OCI-LY3 (cell line): ENCODE measurements around the gene APOBEC3B.
"Not testable (repeated sequence)": the region's sequence is repeated elsewhere in the genome, so short reads cannot be mapped to it uniquely, and the experiment has no call there.

Experiments
- H2AFZ ChIP-seq: fragments of 200-600, 300-600 bp; shearing (Covaris generic); 2 replicates; pipeline ENCODE4 v1.6.0; 2014; ENCODE audit warnings: antibody characterized with exemption, low read depth, low read length
- H3K27ac ChIP-seq: fragments of 200-600, 300-600 bp; sonication (generic); 2 replicates; pipeline ENCODE4 v1.5.1; 2014; ENCODE audit warnings: mild to moderate bottlenecking, low read length, moderate library complexity, mixed read lengths
- H3K27me3 ChIP-seq: fragments of 200-600, 300-600 bp; sonication (generic); 2 replicates; pipeline ENCODE4 v1.6.1; 2014; ENCODE audit warnings: low read depth, low read length, mixed read lengths
- H3K36me3 ChIP-seq: fragments of 200-600, 300-600 bp; sonication (generic); replicated peaks from 2 replicates; pipeline ENCODE3; 2014; ENCODE audit warnings: low read depth, low read length, mixed read lengths
- H3K4me1 ChIP-seq: fragments of 300-600, 200-600 bp; sonication (generic); 2 replicates; pipeline ENCODE4 v1.6.1; 2014; ENCODE audit warnings: low read length, mixed read lengths
- H3K4me2 ChIP-seq: fragments of 200-600, 300-600 bp; sonication (generic); 2 replicates; pipeline ENCODE4 v1.6.1; 2014; ENCODE audit warnings: low read length, mixed read lengths
- H3K4me3 ChIP-seq: fragments of 300-600, 200-600 bp; sonication (generic); 2 replicates; pipeline ENCODE4 v1.5.1; 2014; ENCODE audit warnings: antibody characterized with exemption, mild to moderate bottlenecking, low read length, moderate library complexity
- H3K79me2 ChIP-seq: fragments of 300-600, 200-600 bp; shearing (Covaris generic); 2 replicates; pipeline ENCODE4 v1.6.1; 2014; ENCODE audit warnings: mild to moderate bottlenecking, low read length, mixed read lengths
- H3K9ac ChIP-seq: fragments of 300-600, 200-600 bp; shearing (Covaris generic); 2 replicates; pipeline ENCODE4 v1.6.0; 2014; ENCODE audit warnings: mild to moderate bottlenecking, low read length, moderate library complexity
- H3K9me3 ChIP-seq: fragments of 200-600, 300-600 bp; shearing (Covaris generic); 2 replicates; pipeline ENCODE4 v1.6.1; 2014; ENCODE audit warnings: low read length, mixed read lengths; ENCODE audit not compliant: insufficient read depth
- H4K20me1 ChIP-seq: fragments of 200-600, 300-600 bp; sonication (generic); 2 replicates; pipeline ENCODE4 v1.6.1; 2016; ENCODE audit warnings: low read length, mixed read lengths; ENCODE audit not compliant: insufficient read depth
- EZH2phosphoT487 ChIP-seq: fragments of 200-600 bp; shearing (Covaris generic); IDR thresholded peaks from 2 replicates; pipeline ENCODE4 v1.6.1; 2018; ENCODE audit warnings: antibody characterized with exemption, mixed run types, low read depth
- TF ChIP-seq, protein P1 (sequence below): fragments of 200-600, 300-600 bp; sonication (generic); IDR thresholded peaks from 2 replicates; pipeline ENCODE4 v1.5.1; 2014; ENCODE audit warnings: antibody characterized with exemption, low read length, low read depth

Gene APOBEC3B

DNA sequence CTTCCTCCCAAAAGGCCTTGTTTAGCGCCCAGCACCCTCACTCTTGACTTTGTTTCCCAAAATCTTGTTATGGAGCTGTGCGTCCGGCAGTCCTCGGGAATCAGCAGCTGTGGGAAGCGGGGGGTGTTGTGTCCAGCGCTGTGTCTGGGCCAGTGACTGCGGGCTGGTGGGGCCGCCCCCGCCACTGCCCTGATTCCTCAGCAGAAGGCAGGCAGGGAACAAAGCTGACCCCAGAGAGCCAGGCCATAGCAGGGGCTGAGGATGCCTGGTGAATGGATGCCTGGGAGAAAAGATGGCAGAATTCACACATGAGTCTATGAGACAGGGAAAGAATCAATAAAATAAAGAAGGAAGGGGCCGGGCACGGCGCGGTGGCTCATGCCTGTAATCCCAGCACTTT, 34.4 kb downstream of the APOBEC3B start:
- H3K4me1 ChIP-seq = peaks cover 19% of the 10 kb centered on the region
- no peak overlapping the region for H3K27ac ChIP-seq
- no peak overlapping the region for H3K9ac ChIP-seq
- no peaks in the 10 kb centered on the region for H4K20me1 ChIP-seq
- no peaks in the 10 kb centered on the region for H3K36me3 ChIP-seq
- H2AFZ ChIP-seq = no peak overlapping the region
- TF ChIP-seq, protein P1, sequence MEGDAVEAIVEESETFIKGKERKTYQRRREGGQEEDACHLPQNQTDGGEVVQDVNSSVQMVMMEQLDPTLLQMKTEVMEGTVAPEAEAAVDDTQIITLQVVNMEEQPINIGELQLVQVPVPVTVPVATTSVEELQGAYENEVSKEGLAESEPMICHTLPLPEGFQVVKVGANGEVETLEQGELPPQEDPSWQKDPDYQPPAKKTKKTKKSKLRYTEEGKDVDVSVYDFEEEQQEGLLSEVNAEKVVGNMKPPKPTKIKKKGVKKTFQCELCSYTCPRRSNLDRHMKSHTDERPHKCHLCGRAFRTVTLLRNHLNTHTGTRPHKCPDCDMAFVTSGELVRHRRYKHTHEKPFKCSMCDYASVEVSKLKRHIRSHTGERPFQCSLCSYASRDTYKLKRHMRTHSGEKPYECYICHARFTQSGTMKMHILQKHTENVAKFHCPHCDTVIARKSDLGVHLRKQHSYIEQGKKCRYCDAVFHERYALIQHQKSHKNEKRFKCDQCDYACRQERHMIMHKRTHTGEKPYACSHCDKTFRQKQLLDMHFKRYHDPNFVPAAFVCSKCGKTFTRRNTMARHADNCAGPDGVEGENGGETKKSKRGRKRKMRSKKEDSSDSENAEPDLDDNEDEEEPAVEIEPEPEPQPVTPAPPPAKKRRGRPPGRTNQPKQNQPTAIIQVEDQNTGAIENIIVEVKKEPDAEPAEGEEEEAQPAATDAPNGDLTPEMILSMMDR = no peak
- no peak for TF ChIP-seq EZH2phosphoT487
- peaks cover 5% of the 10 kb centered on the region; the same call in 1 of the 2 replicates for H3K79me2 ChIP-seq
- H3K27me3 ChIP-seq = no peaks in the 10 kb centered on the region
- no peak overlapping the region for H3K4me3 ChIP-seq
- no peaks in the 10 kb centered on the region for H3K9me3 ChIP-seq
- no peak overlapping the region for H3K4me2 ChIP-seq

DNA sequence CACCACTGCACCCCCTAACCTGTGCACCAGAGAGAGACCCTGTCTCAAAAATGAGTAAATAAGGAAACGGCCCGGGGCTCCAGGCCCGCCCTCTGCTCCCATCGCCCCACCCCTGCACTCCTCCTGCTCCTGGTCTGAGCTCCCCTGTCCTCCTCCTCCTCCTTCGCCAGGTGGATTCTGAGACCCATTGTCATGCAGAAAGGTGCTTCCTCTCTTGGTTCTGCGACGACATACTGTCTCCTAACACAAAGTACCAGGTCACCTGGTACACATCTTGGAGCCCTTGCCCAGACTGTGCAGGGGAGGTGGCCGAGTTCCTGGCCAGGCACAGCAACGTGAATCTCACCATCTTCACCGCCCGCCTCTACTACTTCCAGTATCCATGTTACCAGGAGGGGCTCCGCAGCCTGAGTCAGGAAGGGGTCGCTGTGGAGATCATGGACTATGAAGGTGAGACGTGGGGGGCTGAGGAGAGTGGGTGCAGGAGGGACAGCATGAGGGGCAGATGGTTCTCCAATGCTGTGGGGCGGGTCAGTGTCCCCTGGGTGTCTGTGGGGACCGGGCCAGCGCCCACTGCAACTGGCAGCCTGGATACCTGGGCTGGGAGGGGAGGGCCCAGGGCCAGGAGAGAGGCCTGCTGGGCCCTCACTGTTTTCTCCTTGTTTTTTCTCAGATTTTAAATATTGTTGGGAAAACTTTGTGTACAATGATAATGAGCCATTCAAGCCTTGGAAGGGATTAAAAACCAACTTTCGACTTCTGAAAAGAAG, 35.6 kb downstream of the APOBEC3B start:
- no peaks in the 10 kb centered on the region for H4K20me1 ChIP-seq
- no peaks in the 10 kb centered on the region for H3K9me3 ChIP-seq
- H3K4me2 ChIP-seq = no peak overlapping the region
- no peaks in the 10 kb centered on the region for H3K27me3 ChIP-seq
- H3K4me1 ChIP-seq = peaks cover 22% of the 10 kb centered on the region
- no peak overlapping the region for H3K9ac ChIP-seq
- no peak overlapping the region for H3K4me3 ChIP-seq
- no peak overlapping the region for H3K27ac ChIP-seq
- H3K79me2 ChIP-seq = peaks cover 5% of the 10 kb centered on the region; the same call in 1 of the 2 replicates
- no peaks in the 10 kb centered on the region for H3K36me3 ChIP-seq
- H2AFZ ChIP-seq = no peak overlapping the region
- no peak for TF ChIP-seq EZH2phosphoT487
- TF ChIP-seq, protein P1 = no peak

DNA sequence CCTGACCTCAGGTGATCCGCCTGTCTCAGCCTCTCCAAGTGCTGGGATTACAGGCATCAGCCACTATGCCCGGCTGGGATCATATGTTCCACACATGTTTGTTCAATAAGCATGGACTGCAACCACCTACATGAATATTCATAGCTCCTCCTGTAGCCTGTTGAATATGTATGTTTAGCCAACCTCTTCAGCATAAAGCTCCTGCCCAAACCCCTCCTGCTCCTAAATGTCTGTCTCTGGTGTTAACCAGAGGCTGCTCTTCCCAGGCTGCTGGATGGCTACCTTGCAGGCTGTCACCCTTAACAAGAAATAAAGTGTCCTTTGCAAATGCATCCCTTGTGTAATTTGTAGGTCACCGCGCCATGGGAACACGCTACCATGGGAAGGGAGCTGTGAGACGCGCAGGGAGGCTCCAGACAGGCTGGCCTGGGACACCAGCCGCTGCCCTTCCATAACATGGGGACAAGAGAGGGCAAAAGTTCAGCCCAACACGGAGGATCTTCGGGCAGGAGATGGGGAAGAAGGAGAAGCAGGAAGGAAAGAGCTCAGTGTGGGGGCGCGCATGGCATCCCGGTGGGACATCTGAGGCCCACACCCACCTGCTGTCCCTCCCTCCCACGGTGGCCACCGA, 38.0 kb downstream of the APOBEC3B start:
- not testable (repeated sequence) for H3K27me3 ChIP-seq, H3K27ac ChIP-seq, H3K4me2 ChIP-seq, H3K36me3 ChIP-seq, H3K4me3 ChIP-seq, H2AFZ ChIP-seq, H3K9me3 ChIP-seq, H3K9ac ChIP-seq, H4K20me1 ChIP-seq, H3K79me2 ChIP-seq
- peaks cover 13% of the 10 kb centered on the region for H3K4me1 ChIP-seq

DNA sequence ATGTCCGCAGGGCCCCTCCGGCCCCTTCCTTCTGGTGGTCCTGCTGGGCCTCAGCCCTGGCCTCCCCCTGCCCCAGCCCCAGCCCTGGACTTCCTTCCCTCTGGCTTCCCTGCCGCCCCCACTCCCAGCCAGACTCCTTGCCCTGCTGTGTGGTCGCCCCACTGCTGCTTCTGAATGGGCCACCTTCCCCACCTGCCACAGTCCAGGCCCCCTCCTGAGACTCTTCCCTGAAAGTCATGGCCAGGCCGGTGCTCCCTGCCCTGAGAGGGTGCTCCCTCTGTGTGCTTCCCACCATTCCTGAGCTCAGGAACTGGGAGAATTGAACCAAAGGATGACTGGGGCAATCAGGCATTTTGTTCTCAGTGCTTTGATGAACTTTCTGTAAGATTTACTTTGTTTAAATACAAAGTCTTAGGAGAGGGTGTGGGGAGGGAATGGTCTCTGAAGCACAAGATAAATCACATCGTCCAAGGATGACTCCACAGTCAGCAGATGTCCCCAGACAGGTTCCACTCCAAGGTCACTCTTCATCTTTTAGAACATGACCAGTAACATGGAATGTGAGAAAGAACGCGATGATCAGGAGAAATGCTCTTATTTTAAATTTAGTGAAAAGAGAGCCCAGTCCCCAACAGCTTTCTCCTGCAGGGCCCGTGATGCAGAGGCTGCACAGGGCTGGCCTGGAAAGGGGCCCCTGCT, 39.6 kb downstream of the APOBEC3B start:
- Histone ChIP-seq H3K9me3 (no peaks in the 10 kb centered on the region), H2AFZ (no peak overlapping the region), H3K36me3 (peaks cover 2% of the 10 kb centered on the region), H3K4me2 (peak overlapping the region; percentile 57), H3K79me2 (no peaks in the 10 kb centered on the region), H3K4me1 (peaks cover 9% of the 10 kb centered on the region), H3K4me3 (peak overlapping the region; percentile 73), H4K20me1 (no peaks in the 10 kb centered on the region), H3K27ac (no peak overlapping the region), H3K27me3 (no peaks in the 10 kb centered on the region), H3K9ac (peak overlapping the region; percentile 59)
- TF ChIP-seq, protein P1 = no peak
- TF ChIP-seq EZH2phosphoT487 = no peak
